Prostate gland (tissue), 2 donors: ENCODE results near the gene MSH5. TPM values are rescaled to one million over a fixed set of nuclear protein-coding genes. Genes with fewer than 3 reads are reported as not detected.

Experiments
- DNase-seq: peaks from one replicate; pipeline ENCODE4 v3.0.0-alpha.2; 2019; ENCODE audit warnings: low spot score
- H3K27ac ChIP-seq, 2 donors: fragments of 200-600 bp; sonication (generic); 2 replicates each; pipeline ENCODE4 v1.5.1; 2017 to 2019
- H3K27me3 ChIP-seq: fragments of 200-600 bp; sonication (generic); replicated peaks from 2 replicates; pipeline ENCODE4 v1.5.1; 2019; ENCODE audit not compliant: insufficient read depth
- H3K36me3 ChIP-seq, 2 donors: fragments of 200-600 bp; sonication (generic); 1 replicate in 1 of 2; 2 replicates in 1 of 2; pipeline versions ENCODE4 v1.5.1 to v1.8.1; 2017 to 2019
- H3K4me1 ChIP-seq: fragments of 200-600 bp; sonication (generic); replicated peaks from 2 replicates; pipeline ENCODE4 v1.5.1; 2019
- H3K4me3 ChIP-seq, 2 donors: fragments of 200-600 bp; sonication (generic); 2 replicates each; pipeline ENCODE4 v1.5.1; 2017 to 2019
- H3K9me3 ChIP-seq: fragments of 200-600 bp; sonication (generic); 2 replicates; pipeline ENCODE4 v1.5.1; 2017
- POLR2A ChIP-seq: fragments of 450-650 bp; IDR thresholded peaks from one replicate; pipeline ENCODE4 v1.6.1; 2016; ENCODE audit warnings: antibody characterized with exemption, mild to moderate bottlenecking
- POLR2AphosphoS5 ChIP-seq: sonication (generic); formaldehyde crosslinking; IDR thresholded peaks from one replicate; pipeline ENCODE4 v1.6.1; 2017; ENCODE audit warnings: antibody characterized with exemption
- WGBS: methylation state at CpG from one replicate; pipeline ENCODE4 v1.1.5; 2018; 5-methylcytosine and 5-hydroxymethylcytosine counted together
- intact Hi-C: fragments of 100-400 bp; cut with DNase I; formaldehyde crosslinking; loops from one replicate; pipeline ENCODE4 v1.14.2; 2022
- total RNA-seq, 2 donors: library from RNA; depleted of rRNA; stranded (reverse); fragments of >200 nt; gene quantifications; one replicate each; pipeline ENCODE4 v1.1.0, GENCODE V29; 2016
- TF ChIP-seq, protein P1 (sequence below), 4 experiments: fragments of 200-600 bp in 2 of 4; fragments of 450-650 bp in 2 of 4; sonication (generic) in 2 of 4; IDR thresholded peaks; 1 replicate in 3 of 4; 2 replicates in 1 of 4; pipeline ENCODE4 v1.5.1; 2016 to 2019; ENCODE audit warnings: antibody characterized with exemption in 4 of 4, mild to moderate bottlenecking in 2 of 4, moderate library complexity in 2 of 4

Gene MSH5
- total RNA-seq = 10 to 100 TPM; 10.5 to 72.4 TPM

- H3K36me3 ChIP-seq = no peaks in the 10 kb centered on the region
- DNase-seq = peak; percentile 99
- intact Hi-C loops = loop anchor here (5.0 kb wide), 1 partner anchor 82 kb away; no protein-coding TSS in a partner anchor
- TF ChIP-seq POLR2AphosphoS5 = peak; percentile 97
- TF ChIP-seq, protein P1, sequence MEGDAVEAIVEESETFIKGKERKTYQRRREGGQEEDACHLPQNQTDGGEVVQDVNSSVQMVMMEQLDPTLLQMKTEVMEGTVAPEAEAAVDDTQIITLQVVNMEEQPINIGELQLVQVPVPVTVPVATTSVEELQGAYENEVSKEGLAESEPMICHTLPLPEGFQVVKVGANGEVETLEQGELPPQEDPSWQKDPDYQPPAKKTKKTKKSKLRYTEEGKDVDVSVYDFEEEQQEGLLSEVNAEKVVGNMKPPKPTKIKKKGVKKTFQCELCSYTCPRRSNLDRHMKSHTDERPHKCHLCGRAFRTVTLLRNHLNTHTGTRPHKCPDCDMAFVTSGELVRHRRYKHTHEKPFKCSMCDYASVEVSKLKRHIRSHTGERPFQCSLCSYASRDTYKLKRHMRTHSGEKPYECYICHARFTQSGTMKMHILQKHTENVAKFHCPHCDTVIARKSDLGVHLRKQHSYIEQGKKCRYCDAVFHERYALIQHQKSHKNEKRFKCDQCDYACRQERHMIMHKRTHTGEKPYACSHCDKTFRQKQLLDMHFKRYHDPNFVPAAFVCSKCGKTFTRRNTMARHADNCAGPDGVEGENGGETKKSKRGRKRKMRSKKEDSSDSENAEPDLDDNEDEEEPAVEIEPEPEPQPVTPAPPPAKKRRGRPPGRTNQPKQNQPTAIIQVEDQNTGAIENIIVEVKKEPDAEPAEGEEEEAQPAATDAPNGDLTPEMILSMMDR (IDR thresholded peaks at IDR 0.05) = peak in 1 of 4 experiments; percentile 15
- peak; percentile 77 for TF ChIP-seq POLR2A
- WGBS = 1% methylated on average over 54 of the region's 58 CpGs
- H3K27ac ChIP-seq = peak within 1 kb of the TSS; percentile 94 to 98
- H3K27me3 ChIP-seq = no peaks in the 10 kb centered on the region
- H3K9me3 ChIP-seq = no peaks in the 10 kb centered on the region
- peak within 1 kb of the TSS; percentile 51 to 56 for H3K4me3 ChIP-seq
- peaks cover 11% of the 10 kb centered on the region for H3K4me1 ChIP-seq
These were observed at the start of gene MSH5 for GRCh38 chr6:31739639-31740396. TSS of gene MSH5 (plus strand) at chr6:31740005. CDS start at chr6:31740467, 462 bp downstream.

DNA sequence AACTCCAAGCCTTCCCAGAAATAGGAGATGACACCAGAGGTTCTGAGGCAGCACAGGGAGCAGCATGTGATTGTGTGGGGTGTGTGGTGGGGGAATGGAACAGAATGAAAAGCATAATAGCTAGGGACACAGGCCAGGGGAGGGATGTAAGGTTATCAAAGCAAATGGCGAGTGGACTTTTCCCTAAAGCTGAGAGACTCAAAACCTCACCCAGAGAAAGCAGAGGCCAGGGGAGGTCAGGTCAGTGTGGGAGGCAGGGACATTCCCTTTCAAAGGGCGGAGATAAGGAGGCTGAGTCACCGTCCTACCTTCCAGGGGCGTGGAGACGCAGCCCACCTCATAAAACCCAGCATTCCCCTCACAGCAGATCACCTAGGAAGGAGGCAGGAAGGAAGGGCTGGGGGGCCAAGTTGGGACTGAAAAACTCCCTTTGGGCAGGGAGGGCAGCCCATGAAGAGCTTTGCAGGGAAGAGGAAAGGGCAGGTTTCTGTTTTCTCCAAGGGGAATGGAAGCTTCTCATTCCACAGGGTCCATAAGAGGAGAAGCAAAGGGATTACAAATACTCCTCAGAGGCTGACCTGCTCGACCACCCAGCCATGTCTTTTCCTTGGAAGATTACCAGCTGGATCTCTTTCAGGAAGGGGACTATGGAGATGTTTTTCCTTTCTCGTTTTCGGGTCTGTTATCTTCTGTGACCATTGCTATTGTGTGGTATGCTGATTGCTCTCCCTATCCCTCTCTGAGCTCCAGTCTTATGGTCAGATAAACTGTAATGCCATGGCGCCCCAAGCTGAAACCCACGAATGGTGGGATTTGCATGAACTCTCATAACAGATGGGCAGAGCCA is 49.4 kb upstream of the MSH5 start:
- no peaks in the 10 kb centered on the region for H3K9me3 ChIP-seq
- 57% methylated on average over 10 of the region's 10 CpGs for WGBS
- no peaks in the 10 kb centered on the region for H3K4me1 ChIP-seq
- intact Hi-C loops = no loop called here
- no peaks in the 10 kb centered on the region for H3K27me3 ChIP-seq
- H3K27ac ChIP-seq = no peak overlapping the region
- DNase-seq = no peak
- no peak overlapping the region for H3K4me3 ChIP-seq
- H3K36me3 ChIP-seq = peaks cover 15 to 20% of the 10 kb centered on the region in 2 donors
- no peak for TF ChIP-seq POLR2A
- no peak for TF ChIP-seq POLR2AphosphoS5
- TF ChIP-seq, protein P1 (IDR thresholded peaks at IDR 0.05) = no peak

GRCh38 chr6:31691078-31691463 is 48.7 kb upstream of the MSH5 start:
- Histone ChIP-seq H3K4me1 (no peaks in the 10 kb centered on the region), H3K4me3 (no peak overlapping the region), H3K27me3 (no peaks in the 10 kb centered on the region), H3K9me3 (no peaks in the 10 kb centered on the region), H3K27ac (no peak overlapping the region), H3K36me3 (peaks cover 15 to 20% of the 10 kb centered on the region in 2 donors)
- no peak for DNase-seq
- 87% methylated on average over 6 of the region's 6 CpGs for whole genome bisulfite sequencing
- TF ChIP-seq, protein P1 (IDR thresholded peaks at IDR 0.05) = no peak
- TF ChIP-seq POLR2AphosphoS5 (no peak), POLR2A (no peak)
- intact Hi-C loops = no loop called here

- intact Hi-C loops = no loop called here
- Histone ChIP-seq H3K27ac (no peak overlapping the region), H3K4me3 (no peak overlapping the region), H3K36me3 (peaks cover 15 to 20% of the 10 kb centered on the region in 2 donors), H3K27me3 (no peaks in the 10 kb centered on the region), H3K4me1 (no peaks in the 10 kb centered on the region), H3K9me3 (no peaks in the 10 kb centered on the region)
- DNase-seq = no peak
- TF ChIP-seq, protein P1 (IDR thresholded peaks at IDR 0.05) = no peak
- no peak for TF ChIP-seq POLR2A
- no peak for TF ChIP-seq POLR2AphosphoS5
- 94% methylated on average over 12 of the region's 12 CpGs for WGBS
These were observed 48.2 kb upstream of the MSH5 start for GRCh38 chr6:31691564-31692108.
